Activated naive CD8-positive, alpha-beta T cell treated with anti-CD3 and anti-CD28 coated beads, Interleukin-2, amount 10 ng/mL, durations not matched to agents 7 days and 5 days (primary cell): ENCODE results near the gene TACO1. TPM values are rescaled to one million over a fixed set of nuclear protein-coding genes. Genes with fewer than 3 reads are reported as not detected.

Experiments used
- ATAC-seq: fragments of 150-1000 bp; cut with Tn5 transposase; one replicate; pipeline ENCODE4 v1.10.0; 2021; ENCODE audit warnings: low read depth, moderate library complexity
- POLR2A ChIA-PET: fragments of 350-600 bp; sonication (Branson Sonifier 250); formaldehyde crosslinking; loops from one replicate; lab custom pipeline; 2021; ENCODE audit warnings: antibody characterized with exemption; lab: Charles Lee
- DNase-seq: peaks from one replicate; pipeline ENCODE4 v3.0.0; 2021
- H3K27ac Mint-ChIP-seq: one replicate; pipeline ENCODE4 v1.8.0; 2022; ENCODE audit warnings: mild to moderate bottlenecking, mixed read lengths
- H3K27me3 Mint-ChIP-seq: one replicate; pipeline ENCODE4 v1.8.0; 2022; ENCODE audit warnings: mild to moderate bottlenecking, moderate library complexity, mixed read lengths
- H3K36me3 Mint-ChIP-seq: one replicate; pipeline ENCODE4 v1.8.0; 2021; ENCODE audit warnings: mild to moderate bottlenecking, mixed read lengths
- H3K4me1 Mint-ChIP-seq: one replicate; pipeline ENCODE4 v1.8.0; 2021; ENCODE audit warnings: mixed read lengths
- H3K4me3 Mint-ChIP-seq: one replicate; pipeline ENCODE4 v1.8.0; 2022; ENCODE audit warnings: mild to moderate bottlenecking, moderate library complexity, mixed read lengths
- H3K9me3 Mint-ChIP-seq: one replicate; pipeline ENCODE4 v1.8.0; 2021; ENCODE audit warnings: mixed read lengths
- total RNA-seq, 2 experiments: library from RNA; stranded (reverse); gene quantifications; one replicate each; pipeline ENCODE4 v1.2.3, GENCODE V29; 2021

TACO1 gene
- total RNA-seq, 2 experiments from 2014 or later, result 19.3 to 24.8 TPM

DNA sequence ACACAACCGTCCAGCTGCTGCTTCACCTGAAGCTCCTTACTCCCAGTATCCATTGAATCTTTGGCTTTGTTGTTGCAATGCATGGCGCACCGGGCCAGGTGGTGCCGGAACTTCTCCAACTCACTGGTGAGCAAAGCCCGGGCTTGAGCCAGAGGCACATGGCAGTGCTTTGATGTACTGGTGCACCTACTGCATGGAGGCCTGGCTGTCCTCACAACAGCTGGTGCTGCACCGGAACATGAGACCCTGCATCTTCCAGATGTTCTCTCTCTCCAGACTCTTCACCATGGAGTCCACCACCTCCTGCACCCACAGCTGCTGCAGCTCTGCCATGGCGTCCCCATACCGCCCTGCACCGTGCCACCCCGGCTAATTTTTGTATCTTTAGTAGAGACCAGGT is 10.2 kb downstream of the TACO1 start:
- POLR2A ChIA-PET, result interaction anchor here (1.1 to 2.0 kb wide), 5 partner anchors 60 to 185 kb away, joined by 3 to 7 read pairs (median 6); no protein-coding TSS in a partner anchor
- H3K4me3 Mint-ChIP-seq, result peak overlapping the region; percentile 38

DNA sequence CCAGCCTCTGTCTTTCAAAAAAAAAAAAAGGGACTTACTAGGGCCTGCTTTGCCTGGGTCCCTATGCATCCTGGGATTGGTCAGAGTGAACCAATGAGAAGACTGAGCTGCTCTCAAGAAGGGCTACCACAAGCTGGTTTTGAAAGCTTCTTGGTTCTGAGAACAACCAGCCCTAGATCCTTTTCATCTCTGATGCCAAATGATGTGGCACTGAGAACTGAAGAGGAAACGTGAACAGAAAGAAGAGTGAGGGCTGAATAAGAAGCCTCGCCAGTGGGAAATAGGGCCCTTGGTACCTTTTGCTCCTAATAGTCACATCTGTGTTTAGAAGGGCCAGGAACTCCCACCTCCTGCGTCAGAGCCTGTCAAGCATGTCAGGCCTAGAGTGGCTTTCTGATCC is 10.7 kb downstream of the TACO1 start:
- Mint-ChIP-seq H3K27me3 (no peaks in the 10 kb centered on the region), H3K4me3 (peak overlapping the region; percentile 38), H3K9me3 (no peaks in the 10 kb centered on the region), H3K36me3 (peaks cover 2% of the 10 kb centered on the region), H3K4me1 (peaks cover 21% of the 10 kb centered on the region), H3K27ac (peak overlapping the region; percentile 79)
- DNase-seq (no peak), ATAC-seq (peak; percentile 78)
- POLR2A ChIA-PET, result interaction anchor here (0.7 to 2.0 kb wide), 10 partner anchors 10 to 229 kb away, joined by 3 to 7 read pairs (median 5); partner anchors contain the start of genes MAP3K3 and TACO1

More for the DNA sequence above, 10.2 kb downstream of the TACO1 start:
- no peak for DNase-seq
- Mint-ChIP-seq H3K27me3 (no peaks in the 10 kb centered on the region), H3K36me3 (peaks cover 2% of the 10 kb centered on the region), H3K27ac (peak overlapping the region; percentile 79), H3K9me3 (no peaks in the 10 kb centered on the region), H3K4me1 (peaks cover 21% of the 10 kb centered on the region)
- no peak for ATAC-seq

DNA sequence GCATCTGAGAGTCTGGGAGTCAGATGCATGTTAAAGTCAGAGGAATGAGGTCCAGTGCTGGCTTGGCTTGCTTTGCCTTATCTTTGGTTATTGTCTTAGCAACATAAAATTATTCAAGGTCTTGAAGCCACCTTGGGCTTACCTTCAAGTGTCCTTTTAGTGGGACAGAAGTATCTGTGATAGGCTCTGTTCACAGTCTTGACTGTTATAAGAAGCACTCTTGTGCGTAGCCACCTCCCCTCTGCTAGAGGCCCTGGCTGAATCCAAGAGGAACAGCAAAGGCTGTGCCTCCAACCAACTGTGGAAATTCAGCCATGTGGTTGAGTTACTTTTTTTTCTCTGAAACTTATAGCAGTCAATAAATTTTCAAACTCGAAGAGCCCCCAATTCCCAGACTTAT is 13.0 kb downstream of the TACO1 start:
- no peak for ATAC-seq
- peaks cover 21% of the 10 kb centered on the region for H3K4me1 Mint-ChIP-seq
- DNase-seq, result no peak
- POLR2A ChIA-PET, result no interaction called here
- no peak overlapping the region for H3K27ac Mint-ChIP-seq
- H3K4me3 Mint-ChIP-seq, result no peak overlapping the region
- peaks cover 8% of the 10 kb centered on the region for H3K27me3 Mint-ChIP-seq
- H3K9me3 Mint-ChIP-seq, result no peaks in the 10 kb centered on the region
- H3K36me3 Mint-ChIP-seq, result peaks cover under 1% of the 10 kb centered on the region

DNA sequence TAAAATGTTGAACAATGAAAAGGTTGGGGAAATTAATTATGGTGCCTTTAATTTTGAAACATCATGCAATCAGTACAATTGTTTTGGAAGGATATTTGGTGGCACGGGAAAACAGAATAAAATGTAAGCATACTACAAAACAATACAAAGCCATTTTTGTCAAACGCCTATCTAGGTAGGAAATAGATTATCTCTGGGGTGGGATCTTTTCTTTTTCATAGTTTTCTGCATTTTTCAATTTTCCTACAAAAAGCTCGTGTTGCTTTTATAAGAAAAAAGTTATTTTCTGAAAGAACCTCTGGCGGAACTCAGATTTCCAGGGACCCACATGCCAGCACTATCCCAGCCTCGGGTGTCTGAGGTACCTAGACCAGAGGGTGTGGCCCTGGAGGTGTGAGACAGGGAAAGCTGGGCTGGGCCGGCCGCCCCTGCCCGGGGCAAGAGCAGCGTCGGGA is 20.6 kb downstream of the TACO1 start:
- ATAC-seq (no peak), DNase-seq (no peak)
- H3K27me3 Mint-ChIP-seq, result peaks cover 8% of the 10 kb centered on the region
- peak overlapping the region; percentile 48 for H3K27ac Mint-ChIP-seq
- H3K9me3 Mint-ChIP-seq, result no peaks in the 10 kb centered on the region
- H3K4me3 Mint-ChIP-seq, result peak overlapping the region; percentile 94
- POLR2A ChIA-PET, result interaction anchor here (1.0 to 2.6 kb wide), 10 partner anchors 9 to 525 kb away, joined by 3 to 20 read pairs (median 8); partner anchors contain the start of genes CCDC47, CYB561, DCAF7 and DDX42
- H3K36me3 Mint-ChIP-seq, result no peaks in the 10 kb centered on the region
- H3K4me1 Mint-ChIP-seq, result peaks cover 23% of the 10 kb centered on the region

DNA sequence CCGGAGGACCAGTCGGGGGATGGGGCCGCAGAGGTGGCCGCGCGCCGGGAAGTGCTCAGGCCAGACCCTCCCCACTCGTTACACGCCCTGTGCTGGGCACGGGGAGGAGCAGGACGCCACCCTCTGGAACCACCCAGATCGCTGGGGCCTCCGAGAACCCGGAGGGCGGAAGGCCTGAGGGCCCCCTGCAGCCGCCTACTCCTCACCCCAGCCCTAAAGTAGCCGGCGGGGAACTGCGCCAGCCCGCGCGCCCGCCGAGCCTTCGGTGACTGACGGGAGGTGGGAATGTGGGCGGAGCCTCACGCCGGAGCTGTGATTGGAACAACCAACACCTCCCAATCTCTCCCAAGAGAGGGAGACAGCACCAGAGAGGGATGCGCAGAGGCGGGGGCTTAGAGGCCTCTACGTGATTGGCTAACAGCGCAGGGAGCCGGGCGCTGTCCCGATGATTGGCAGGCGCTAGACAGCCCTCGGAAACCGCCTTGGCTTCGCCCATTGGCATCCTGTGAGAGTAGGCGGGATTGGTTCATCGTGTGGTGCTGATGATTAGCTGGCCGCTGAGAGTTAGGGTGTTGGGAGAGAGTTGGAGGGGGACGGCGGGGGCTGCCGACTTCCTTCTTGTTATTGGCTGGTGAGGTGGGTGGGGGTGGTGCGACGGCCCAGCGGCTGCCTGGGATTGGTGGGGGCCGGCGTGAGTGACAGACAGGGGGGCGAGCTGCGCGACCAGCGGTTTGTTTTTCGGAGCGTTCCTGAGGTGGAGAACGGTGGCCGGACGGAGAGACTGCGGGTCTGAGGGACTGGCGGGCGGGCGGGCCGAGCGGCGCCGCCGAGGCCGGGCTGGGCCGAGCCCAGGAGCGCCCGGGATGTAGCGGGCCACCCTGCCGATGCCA is 21.2 kb downstream of the TACO1 start, which contains the start of gene MAP3K3:
MAP3K3 (plus strand) TSS at position 734 of the 890 bp plus-strand sequence. CDS start 343 bp downstream, outside the sequence.
- Mint-ChIP-seq H3K27ac (peak within 1 kb of the TSS; percentile 97), H3K27me3 (peaks cover 8% of the 10 kb centered on the region), H3K4me1 (peaks cover 28% of the 10 kb centered on the region), H3K36me3 (no peaks in the 10 kb centered on the region), H3K9me3 (no peaks in the 10 kb centered on the region), H3K4me3 (peak within 1 kb of the TSS; percentile 99)
- ATAC-seq (peak; percentile 93), DNase-seq (peak; percentile 90)
- POLR2A ChIA-PET, result interaction anchor here (0.6 to 2.6 kb wide), 19 partner anchors 10 to 1566 kb away, joined by 3 to 20 read pairs (median 5); partner anchors contain the start of genes CCDC47, CYB561, DCAF7 and DDX42

DNA sequence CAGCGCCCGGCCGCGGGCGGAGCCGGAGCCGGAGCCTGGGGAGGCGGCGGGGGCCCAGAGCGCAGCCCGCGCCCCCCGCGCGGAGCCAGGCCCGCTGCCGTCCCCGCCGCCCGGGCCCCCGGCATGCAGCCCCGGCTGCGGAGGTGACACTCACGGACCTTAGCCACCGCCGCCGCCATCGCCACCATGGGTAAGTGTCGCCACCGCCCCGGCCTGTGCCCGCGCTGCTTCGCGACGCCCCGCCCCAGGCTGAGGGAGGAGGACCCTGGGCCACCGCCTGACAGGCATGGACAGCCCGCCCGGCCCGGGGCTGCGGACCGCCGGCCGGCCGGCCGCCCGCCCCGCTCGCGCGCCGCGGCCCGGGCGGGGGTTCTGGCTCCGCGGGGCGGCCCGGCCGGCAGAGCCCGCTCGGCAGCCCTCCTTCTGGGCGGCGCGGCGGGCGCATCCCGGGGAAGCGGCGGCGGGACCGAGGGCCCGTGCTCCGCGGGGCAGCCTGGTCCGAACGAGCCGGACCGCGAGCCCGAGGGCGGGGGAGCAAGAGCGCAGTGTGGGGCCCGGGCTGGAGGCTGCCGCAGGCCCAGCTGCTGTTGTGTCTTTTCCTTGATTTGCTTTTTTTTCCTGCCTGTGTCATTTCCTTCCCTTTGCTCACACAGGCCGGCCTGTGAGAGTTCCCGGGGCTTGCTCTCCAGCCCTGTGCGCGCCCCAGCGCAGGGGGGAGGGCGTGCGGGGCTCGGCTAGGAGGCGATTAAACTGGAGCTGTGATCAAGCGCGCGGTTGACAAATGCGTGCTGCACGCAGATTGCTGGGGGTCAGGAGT is 22.1 kb downstream of the TACO1 start:
- peaks cover 31% of the 10 kb centered on the region for H3K4me1 Mint-ChIP-seq
- H3K27me3 Mint-ChIP-seq, result peaks cover 5% of the 10 kb centered on the region
- no peaks in the 10 kb centered on the region for H3K36me3 Mint-ChIP-seq
- no peaks in the 10 kb centered on the region for H3K9me3 Mint-ChIP-seq
- H3K27ac Mint-ChIP-seq, result peak overlapping the region; percentile 97
- H3K4me3 Mint-ChIP-seq, result peak overlapping the region; percentile 99
- POLR2A ChIA-PET, result interaction anchor here (0.6 to 2.6 kb wide), 18 partner anchors 11 to 523 kb away, joined by 3 to 20 read pairs (median 6); partner anchors contain the start of genes CCDC47, CYB561, DCAF7 and DDX42
- ATAC-seq (peak; percentile 13), DNase-seq (peak; percentile 61)

DNA sequence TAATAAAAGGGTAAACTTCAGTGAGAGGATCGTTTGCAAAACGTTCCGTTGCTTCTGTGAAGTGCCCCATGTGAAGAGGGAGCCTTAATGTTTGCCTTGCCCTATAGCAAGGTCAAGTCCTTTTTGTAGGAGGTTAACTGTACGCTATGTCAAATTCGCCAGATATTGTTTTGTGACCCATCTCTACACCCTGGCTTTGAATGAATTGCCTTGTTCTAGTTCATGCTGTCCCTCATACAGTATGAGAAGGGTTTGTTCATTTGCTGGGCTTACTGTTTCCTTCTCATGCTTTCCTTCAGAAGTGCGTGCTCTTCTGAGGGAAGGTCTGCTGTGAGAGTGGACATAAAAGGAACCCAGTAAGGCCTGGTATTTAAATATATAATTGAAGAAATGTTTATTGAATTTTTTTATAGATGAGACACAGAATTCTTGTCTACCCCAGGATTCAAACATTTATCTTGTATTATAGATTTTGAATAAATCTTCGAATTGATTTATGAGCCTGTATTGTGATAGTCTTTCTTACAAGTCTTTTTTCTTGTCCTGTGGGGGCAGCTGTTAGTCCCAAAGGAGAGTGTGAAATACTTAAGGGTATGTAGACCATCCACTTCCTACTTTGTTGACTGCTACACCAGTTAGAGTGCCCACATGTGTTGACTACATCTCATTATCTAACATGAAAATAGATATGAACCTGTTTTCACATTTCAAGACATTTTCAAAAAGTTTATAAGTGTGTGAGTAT is 23.3 kb downstream of the TACO1 start:
- Mint-ChIP-seq H3K27ac (no peak overlapping the region), H3K36me3 (no peaks in the 10 kb centered on the region), H3K4me1 (peaks cover 31% of the 10 kb centered on the region), H3K27me3 (no peaks in the 10 kb centered on the region), H3K9me3 (no peaks in the 10 kb centered on the region), H3K4me3 (peak overlapping the region; percentile 99)
- DNase-seq (no peak), ATAC-seq (no peak)
- POLR2A ChIA-PET, result interaction anchor here (0.6 to 2.6 kb wide), 9 partner anchors 70 to 92 kb away, joined by 3 to 18 read pairs (median 5); partner anchors contain the start of gene DCAF7

DNA sequence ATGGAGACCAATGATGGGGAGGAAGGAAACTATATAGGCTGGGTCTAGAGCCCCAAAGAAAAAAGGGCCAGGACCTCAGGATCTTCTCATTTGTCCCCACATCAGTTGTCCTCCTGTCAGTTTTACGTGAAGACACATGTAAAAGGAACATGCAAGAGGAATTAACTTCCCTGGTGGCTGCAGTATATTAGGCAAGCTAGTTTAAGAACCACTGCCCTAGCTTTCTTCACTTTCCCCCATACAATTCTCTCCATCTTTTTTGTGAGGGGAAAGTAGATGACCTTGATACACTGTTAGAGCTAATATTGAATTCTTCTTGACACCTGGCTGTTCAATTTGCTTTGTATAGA is 23.8 kb downstream of the TACO1 start:
- POLR2A ChIA-PET, result interaction anchor here (1.2 to 1.3 kb wide), 2 partner anchors 72 to 74 kb away, joined by 3 to 5 read pairs; no protein-coding TSS in a partner anchor
- Mint-ChIP-seq H3K4me3 (peak overlapping the region; percentile 28), H3K27me3 (no peaks in the 10 kb centered on the region), H3K4me1 (peaks cover 31% of the 10 kb centered on the region), H3K9me3 (no peaks in the 10 kb centered on the region), H3K36me3 (no peaks in the 10 kb centered on the region), H3K27ac (no peak overlapping the region)
- no peak for DNase-seq
- ATAC-seq, result no peak

DNA sequence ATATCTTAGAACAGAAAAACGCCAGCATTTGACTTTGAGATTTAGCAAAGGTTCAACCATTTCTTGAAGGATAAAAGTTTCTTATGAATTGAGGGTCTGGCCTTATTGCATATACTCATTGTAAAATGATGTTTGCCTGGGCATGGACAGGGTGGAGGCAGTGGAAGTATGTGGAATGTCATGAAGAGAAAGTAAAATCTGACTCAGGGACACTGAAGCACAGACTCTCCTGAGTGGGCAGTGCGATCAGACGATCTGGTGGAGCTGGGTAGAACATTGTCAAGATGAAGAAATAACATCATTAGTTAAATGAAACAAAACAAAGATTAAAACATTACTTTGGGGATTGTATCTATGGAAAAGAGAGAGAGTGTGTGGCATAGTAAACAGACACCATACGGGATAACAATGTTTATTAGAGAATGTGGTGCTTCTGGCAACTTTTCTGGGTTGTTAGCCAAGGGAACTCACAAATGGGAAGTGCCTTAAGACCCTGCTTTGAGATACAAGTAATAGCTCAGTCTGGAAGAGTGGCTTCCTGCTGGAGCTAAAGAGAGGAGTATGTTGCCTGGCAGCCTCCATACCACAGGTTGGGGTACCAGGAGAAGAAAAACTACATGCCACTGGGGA is 26.0 kb downstream of the TACO1 start:
- Mint-ChIP-seq H3K4me3 (no peak overlapping the region), H3K36me3 (no peaks in the 10 kb centered on the region), H3K27ac (no peak overlapping the region), H3K9me3 (no peaks in the 10 kb centered on the region), H3K4me1 (peaks cover 29% of the 10 kb centered on the region), H3K27me3 (no peaks in the 10 kb centered on the region)
- ATAC-seq (no peak), DNase-seq (no peak)
- POLR2A ChIA-PET, result interaction anchor here (1.0 kb wide), 1 partner anchor 70 kb away, joined by 3 read pairs; no protein-coding TSS in a partner anchor

DNA sequence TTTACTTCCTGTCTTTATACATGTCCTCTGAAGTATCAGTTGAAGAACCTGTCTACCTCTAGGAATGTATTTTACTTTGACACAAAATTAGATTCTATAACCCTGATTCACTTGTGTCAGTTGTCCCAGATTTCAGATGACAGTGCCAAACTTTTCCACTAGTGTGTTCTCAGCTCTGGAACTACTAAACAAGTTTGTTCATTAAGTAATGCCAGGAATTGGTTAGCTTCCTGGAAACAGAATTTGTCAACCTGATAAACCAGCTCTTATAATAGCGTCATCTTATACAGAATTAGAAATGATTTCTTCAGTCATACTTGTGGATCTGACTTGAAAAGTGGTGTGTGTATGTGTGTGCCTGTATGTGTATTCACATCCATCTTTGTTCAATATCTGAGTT is 28.9 kb downstream of the TACO1 start:
- H3K36me3 Mint-ChIP-seq, result peaks cover 6% of the 10 kb centered on the region
- POLR2A ChIA-PET, result interaction anchor here (1.4 kb wide), 1 partner anchor 65 kb away, joined by 4 read pairs; no protein-coding TSS in a partner anchor

DNA sequence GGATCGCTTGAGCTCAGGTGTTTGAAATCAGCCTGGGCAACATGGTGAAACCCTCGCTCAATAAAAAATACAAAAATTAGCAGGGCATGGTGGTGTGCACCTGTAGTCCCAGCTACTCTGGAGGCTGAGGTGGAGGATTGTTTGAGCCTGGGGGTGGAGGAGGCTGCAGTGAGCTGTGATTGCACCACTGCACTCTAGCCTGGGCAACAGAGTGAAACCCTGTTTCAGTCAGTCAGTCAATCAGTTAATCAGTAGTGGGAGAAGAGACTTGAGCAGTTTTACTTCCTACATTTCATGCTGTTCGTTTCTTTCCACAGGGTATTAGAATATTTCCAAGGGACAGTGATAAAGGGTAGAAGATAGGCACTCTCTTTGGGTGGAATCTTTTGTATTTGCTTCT is 30.4 kb downstream of the TACO1 start:
- no peak for DNase-seq
- ATAC-seq, result no peak
- Mint-ChIP-seq H3K27me3 (no peaks in the 10 kb centered on the region), H3K27ac (no peak overlapping the region), H3K9me3 (no peaks in the 10 kb centered on the region), H3K36me3 (peaks cover 6% of the 10 kb centered on the region), H3K4me3 (no peak overlapping the region), H3K4me1 (peaks cover 23% of the 10 kb centered on the region)
- POLR2A ChIA-PET, result interaction anchor here (1.4 kb wide), 1 partner anchor 63 kb away, joined by 4 read pairs; no protein-coding TSS in a partner anchor

More for the DNA sequence above, 28.9 kb downstream of the TACO1 start:
- no peak overlapping the region for H3K4me3 Mint-ChIP-seq
- no peaks in the 10 kb centered on the region for H3K27me3 Mint-ChIP-seq
- peaks cover 25% of the 10 kb centered on the region for H3K4me1 Mint-ChIP-seq
- no peaks in the 10 kb centered on the region for H3K9me3 Mint-ChIP-seq
- no peak overlapping the region for H3K27ac Mint-ChIP-seq
- no peak for ATAC-seq
- no peak for DNase-seq

DNA sequence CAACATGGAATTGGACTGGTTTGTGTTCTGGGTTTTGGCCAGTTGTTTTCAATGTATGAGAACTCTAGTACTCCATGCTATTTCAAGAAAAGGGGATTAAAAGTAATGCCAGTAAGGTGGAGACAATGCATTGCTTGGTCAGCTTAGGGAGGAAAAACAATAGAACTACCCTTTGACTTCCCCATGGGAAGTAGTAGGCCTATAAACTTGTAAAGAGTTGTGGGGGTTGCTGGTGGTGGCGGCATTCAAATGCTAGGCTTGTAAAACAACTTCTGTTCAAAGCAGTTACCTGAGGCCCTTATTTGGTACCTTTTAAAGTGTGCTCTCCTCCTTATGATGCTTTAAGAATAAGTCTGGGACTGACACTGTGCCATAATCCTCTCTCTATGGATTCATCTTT is 30.9 kb downstream of the TACO1 start:
- Mint-ChIP-seq H3K4me1 (peaks cover 20% of the 10 kb centered on the region), H3K27ac (no peak overlapping the region), H3K36me3 (peaks cover 9% of the 10 kb centered on the region), H3K9me3 (no peaks in the 10 kb centered on the region), H3K4me3 (no peak overlapping the region), H3K27me3 (no peaks in the 10 kb centered on the region)
- POLR2A ChIA-PET, result no interaction called here
- ATAC-seq (no peak), DNase-seq (no peak)
